Chondrocyte (in vitro differentiated cells): ENCODE results near the gene KAZN. TPM values are rescaled to one million over a fixed set of nuclear protein-coding genes. Genes with fewer than 3 reads are reported as not detected.

Source experiments
- DNase-seq: peaks from one replicate; pipeline ENCODE4 v3.0.0; 2021; ENCODE audit warnings: mixed read lengths, low spot score
- H3K27ac Mint-ChIP-seq: one replicate; pipeline ENCODE4 v1.8.0; 2021; ENCODE audit warnings: mild to moderate bottlenecking, moderate library complexity, mixed read lengths; ENCODE audit not compliant: unreplicated experiment
- H3K27me3 Mint-ChIP-seq: 2 replicates; pipeline ENCODE4 v1.8.0; 2021; ENCODE audit warnings: low read depth, mixed read lengths
- H3K36me3 Mint-ChIP-seq: 2 replicates; pipeline ENCODE4 v1.8.0; 2021; ENCODE audit warnings: low read depth, mixed read lengths
- H3K4me1 Mint-ChIP-seq: 2 replicates; pipeline ENCODE4 v1.8.0; 2021; ENCODE audit warnings: low read depth, mild to moderate bottlenecking, mixed read lengths
- H3K4me3 Mint-ChIP-seq: one replicate; pipeline ENCODE4 v1.8.0; 2021; ENCODE audit warnings: mild to moderate bottlenecking, moderate library complexity, mixed read lengths; ENCODE audit not compliant: unreplicated experiment
- H3K9me3 Mint-ChIP-seq: 2 replicates; pipeline ENCODE4 v1.8.0; 2021; ENCODE audit warnings: low read depth, mixed read lengths
- CTCF ChIP-seq: fragments of 200-600 bp; sonication (generic); IDR thresholded peaks from 2 replicates; pipeline ENCODE4 v1.5.0; 2021; ENCODE audit warnings: antibody characterized with exemption, mild to moderate bottlenecking, moderate library complexity
- total RNA-seq: library from RNA; stranded (reverse); gene quantifications from 3 replicates; pipeline ENCODE4 v1.2.1, GENCODE V29; 2021

The KAZN gene
- total RNA-seq, 1 donor from 2014 or later: 29.6 TPM

GRCh38 chr1:14949270-14949835 is 350.9 kb downstream of the KAZN start:
- Mint-ChIP-seq H3K4me1 (peaks cover 78% of the 10 kb centered on the region), H3K4me3 (no peak overlapping the region), H3K36me3 (peaks cover 2% of the 10 kb centered on the region), H3K9me3 (no peaks in the 10 kb centered on the region), H3K27me3 (no peaks in the 10 kb centered on the region), H3K27ac (peak overlapping the region; percentile 76)
- no peak for TF ChIP-seq CTCF
- DNase-seq: no peak

DNA sequence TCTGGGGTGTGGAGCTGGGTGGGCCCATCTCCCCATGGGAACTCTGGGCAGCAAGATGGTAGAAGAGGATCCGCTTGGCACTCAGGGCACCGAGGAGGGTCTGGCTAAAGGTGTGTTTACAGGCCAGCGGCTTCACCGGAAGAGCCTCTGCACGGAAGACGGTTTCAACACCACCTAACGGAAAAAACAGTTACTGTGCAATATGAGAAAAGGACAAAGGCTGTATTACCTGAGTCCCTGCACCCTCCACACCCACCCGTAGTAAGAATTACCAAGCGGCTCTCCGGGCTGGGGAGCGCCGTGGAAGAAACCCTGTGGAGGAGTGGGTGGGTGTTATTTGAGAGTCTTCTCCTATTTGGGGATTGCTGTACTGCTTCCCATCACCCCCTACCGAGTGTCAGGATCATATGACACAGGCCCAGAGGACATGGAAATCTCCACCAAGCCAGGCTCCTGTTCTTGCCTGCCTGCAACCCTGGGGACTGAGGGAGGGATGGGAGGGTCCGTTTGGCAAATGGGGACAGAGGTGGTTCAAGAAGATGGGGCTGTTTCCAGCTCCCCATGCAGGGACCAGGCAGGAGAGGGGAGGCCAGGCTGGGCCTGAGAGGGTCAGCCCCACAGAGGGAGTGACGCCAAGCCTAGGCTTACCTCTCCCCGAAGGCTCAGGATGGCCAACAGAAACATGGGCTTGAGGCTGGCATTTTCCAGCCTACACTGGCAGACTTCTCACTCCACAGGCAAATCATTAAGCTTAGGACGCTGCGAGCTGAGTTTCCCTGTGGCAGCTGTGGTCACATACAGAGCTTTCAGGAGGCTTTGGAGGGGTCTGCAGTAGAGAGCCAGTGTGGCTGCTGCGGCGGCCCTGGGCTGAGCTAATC is 351.6 kb downstream of the KAZN start:
- Mint-ChIP-seq H3K27ac (peak overlapping the region; percentile 76), H3K9me3 (no peaks in the 10 kb centered on the region), H3K4me1 (peaks cover 71% of the 10 kb centered on the region), H3K27me3 (no peaks in the 10 kb centered on the region), H3K4me3 (no peak overlapping the region), H3K36me3 (peaks cover 3% of the 10 kb centered on the region)
- no peak for DNase-seq
- no peak for TF ChIP-seq CTCF

DNA sequence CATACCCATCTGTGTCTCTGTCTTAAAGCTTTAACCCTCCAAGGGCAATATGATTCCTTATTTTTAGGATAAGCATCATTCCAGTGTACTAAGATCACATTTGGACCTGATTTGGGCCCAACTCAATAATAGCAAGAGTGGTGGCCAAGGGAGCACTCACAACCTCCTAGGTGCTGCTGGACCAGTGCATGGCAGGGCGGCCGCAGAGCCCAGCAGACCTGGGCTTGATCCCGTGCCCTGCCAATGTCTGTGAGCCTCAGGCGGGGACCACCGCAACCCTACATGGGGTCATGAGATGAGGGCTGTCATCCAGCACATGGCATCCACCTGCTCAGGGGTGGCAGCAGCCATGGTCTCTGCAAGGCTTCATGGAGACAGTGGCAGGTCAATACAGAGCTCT is 353.3 kb downstream of the KAZN start:
- TF ChIP-seq CTCF: no peak
- Mint-ChIP-seq H3K36me3 (peaks cover 3% of the 10 kb centered on the region), H3K27me3 (no peaks in the 10 kb centered on the region), H3K27ac (no peak overlapping the region), H3K9me3 (no peaks in the 10 kb centered on the region), H3K4me1 (peaks cover 55% of the 10 kb centered on the region), H3K4me3 (no peak overlapping the region)
- no peak for DNase-seq

DNA sequence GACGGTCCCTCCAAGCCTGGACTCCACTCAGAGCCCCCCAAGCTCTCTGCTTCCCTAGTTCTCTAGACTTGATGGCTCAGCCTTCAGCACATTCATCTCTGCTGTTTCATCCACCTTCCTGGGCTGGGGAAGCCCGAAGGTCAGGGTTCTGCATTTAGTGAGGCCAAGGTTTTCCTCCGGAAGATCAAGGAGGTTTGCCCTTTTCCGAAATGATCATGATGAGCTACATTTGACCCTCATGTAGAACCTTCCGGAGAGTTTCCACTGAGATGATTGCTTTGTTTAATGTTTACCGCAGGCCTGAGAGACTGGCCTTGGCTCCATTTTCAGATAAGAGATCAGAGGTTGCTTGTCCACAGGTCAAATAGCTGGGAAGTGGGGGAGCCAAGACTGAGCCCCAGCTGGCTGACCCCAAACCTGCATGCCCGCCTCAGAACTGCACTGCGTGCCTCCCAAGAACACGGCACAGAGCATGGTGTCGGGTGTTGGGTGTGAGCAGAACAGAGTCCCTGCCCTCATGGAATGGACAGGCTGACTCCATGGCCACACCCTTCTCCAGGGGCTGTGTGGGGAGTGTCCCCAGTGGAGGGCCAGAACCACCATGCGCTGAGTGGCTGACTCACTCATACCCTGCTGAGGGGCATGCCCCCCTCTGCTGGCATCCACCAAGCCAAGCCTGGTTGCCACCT is 354.3 kb downstream of the KAZN start:
- H3K4me3 Mint-ChIP-seq: no peak overlapping the region
- DNase-seq: no peak
- H3K36me3 Mint-ChIP-seq: peaks cover 3% of the 10 kb centered on the region

More for the DNA sequence above, 354.3 kb downstream of the KAZN start:
- peak overlapping the region; percentile 6 for H3K27ac Mint-ChIP-seq
- no peaks in the 10 kb centered on the region for H3K27me3 Mint-ChIP-seq
- TF ChIP-seq CTCF: no peak
- no peaks in the 10 kb centered on the region for H3K9me3 Mint-ChIP-seq
- peaks cover 45% of the 10 kb centered on the region for H3K4me1 Mint-ChIP-seq
